Measurements from ENCODE around the gene PIGZ. TPM values are rescaled to one million over a fixed set of nuclear protein-coding genes. Genes with fewer than 3 reads are reported as not detected.

PIGZ gene
- total RNA-seq, 4 donors from 2014 or later, result 143 to 541 (median 233) TPM

- in situ Hi-C loops (cut with MboI; ENCODE audit: low pct_ligation_motif_present in 1 of 4, low pct_unique_long_range_greater_than_20kb in 1 of 4, low sequenced_read_pairs in 3 of 4), result loop anchor here in 2 of 4 donors (25.0 kb wide), 2 partner anchors 129 to 354 kb away; no protein-coding TSS in a partner anchor
Measured at GRCh38 chr3:196966526-196967401, 1.9 kb downstream of the PIGZ start.

GRCh38 chr3:196965804-196966173 lies 2.8 kb downstream of the PIGZ start:
- H3K4me3 ChIP-seq, result no peak overlapping the region
- peaks cover 9 to 73% (median 34%) of the 10 kb centered on the region in 4 donors for H3K4me1 ChIP-seq
- WGBS, 2 donors (ENCODE audit: low coverage in 1 of 2), result 96 to 99% methylated on average over 9 to 10 of the region's 10 CpGs
- no peaks in the 10 kb centered on the region for H3K27me3 ChIP-seq
- no peaks in the 10 kb centered on the region for H3K9me3 ChIP-seq
- H3K27ac ChIP-seq, result peak overlapping the region in 1 of 4 donors; percentile 84
- no peak for DNase-seq
- H3K36me3 ChIP-seq, result no peaks in the 10 kb centered on the region
- TF ChIP-seq CTCF (IDR thresholded peaks at IDR 0.05) (no peak), POLR2AphosphoS5 (IDR thresholded peaks at IDR 0.05) (no peak), EP300 (IDR thresholded peaks at IDR 0.05; ENCODE audit: low read depth) (no peak), POLR2A (IDR thresholded peaks at IDR 0.05) (no peak)
- in situ Hi-C loops (cut with MboI; ENCODE audit: low pct_ligation_motif_present in 1 of 4, low pct_unique_long_range_greater_than_20kb in 1 of 4, low sequenced_read_pairs in 3 of 4) (loop anchor here in 2 of 4 donors (25.0 kb wide), 2 partner anchors 128 to 353 kb away; no protein-coding TSS in a partner anchor), intact Hi-C loops (cut with DNase I; ENCODE audit: low total_unique reads) (no loop called here)

More at GRCh38 chr3:196966526-196967401, 1.9 kb downstream of the PIGZ start:
- WGBS, 2 donors (ENCODE audit: low coverage in 1 of 2), result 89% methylated on average over 47 of the region's 47 CpGs; no CpG with 5 or more reads in 1 of the 2 donors
- intact Hi-C loops (cut with DNase I; ENCODE audit: low total_unique reads), result no loop called here
- no peak for DNase-seq
- Histone ChIP-seq H3K4me3 (peak overlapping the region in 1 of 4 donors; percentile 72), H3K9me3 (no peaks in the 10 kb centered on the region), H3K36me3 (no peaks in the 10 kb centered on the region), H3K4me1 (peaks cover 7 to 65% (median 27%) of the 10 kb centered on the region in 4 donors), H3K27ac (peak overlapping the region in 2 of 4 donors; percentile 1 to 84), H3K27me3 (no peaks in the 10 kb centered on the region)
- TF ChIP-seq POLR2AphosphoS5 (IDR thresholded peaks at IDR 0.05) (no peak), EP300 (IDR thresholded peaks at IDR 0.05; ENCODE audit: low read depth) (no peak), POLR2A (IDR thresholded peaks at IDR 0.05) (no peak), CTCF (IDR thresholded peaks at IDR 0.05) (no peak)

GRCh38 chr3:196965112-196965803 lies 3.4 kb downstream of the PIGZ start:
- intact Hi-C loops (cut with DNase I; ENCODE audit: low total_unique reads) (no loop called here), in situ Hi-C loops (cut with MboI; ENCODE audit: low pct_ligation_motif_present in 1 of 4, low pct_unique_long_range_greater_than_20kb in 1 of 4, low sequenced_read_pairs in 3 of 4) (loop anchor here in 2 of 4 donors (25.0 kb wide), 2 partner anchors 128 to 353 kb away; no protein-coding TSS in a partner anchor)
- TF ChIP-seq POLR2AphosphoS5 (IDR thresholded peaks at IDR 0.05) (no peak), CTCF (IDR thresholded peaks at IDR 0.05) (no peak), EP300 (IDR thresholded peaks at IDR 0.05; ENCODE audit: low read depth) (no peak), POLR2A (IDR thresholded peaks at IDR 0.05) (no peak)
- DNase-seq, result no peak
- no peaks in the 10 kb centered on the region for H3K36me3 ChIP-seq
- peaks cover 9 to 73% (median 31%) of the 10 kb centered on the region in 4 donors for H3K4me1 ChIP-seq
- no peaks in the 10 kb centered on the region for H3K27me3 ChIP-seq
- H3K9me3 ChIP-seq, result no peaks in the 10 kb centered on the region
- WGBS, 2 donors (ENCODE audit: low coverage in 1 of 2), result 88 to 92% methylated on average over 5 to 11 of the region's 11 CpGs
- H3K4me3 ChIP-seq, result no peak overlapping the region
- H3K27ac ChIP-seq, result peak overlapping the region in 1 of 4 donors; percentile 84

- Histone ChIP-seq H3K9me3 (no peaks in the 10 kb centered on the region), H3K4me1 (peaks cover 9 to 76% (median 29%) of the 10 kb centered on the region in 4 donors), H3K4me3 (no peak overlapping the region), H3K27me3 (no peaks in the 10 kb centered on the region), H3K36me3 (no peaks in the 10 kb centered on the region), H3K27ac (peak overlapping the region; percentile 81 to 86 (median 84))
- intact Hi-C loops (cut with DNase I; ENCODE audit: low total_unique reads), result no loop called here
- in situ Hi-C loops (cut with MboI; ENCODE audit: low pct_ligation_motif_present in 1 of 4, low pct_unique_long_range_greater_than_20kb in 1 of 4, low sequenced_read_pairs in 3 of 4), result loop anchor here in 2 of 4 donors (25.0 kb wide), 2 partner anchors 126 to 351 kb away; no protein-coding TSS in a partner anchor
- TF ChIP-seq EP300 (IDR thresholded peaks at IDR 0.05; ENCODE audit: low read depth), result no peak
- TF ChIP-seq POLR2AphosphoS5 (IDR thresholded peaks at IDR 0.05), result no peak
- no peak for TF ChIP-seq POLR2A (IDR thresholded peaks at IDR 0.05)
- TF ChIP-seq CTCF (IDR thresholded peaks at IDR 0.05), result no peak
- WGBS, 2 donors (ENCODE audit: low coverage in 1 of 2), result 74 to 83% methylated on average over 2 of the region's 2 CpGs
- no peak for DNase-seq
Measured at GRCh38 chr3:196963631-196963953, 5.0 kb downstream of the PIGZ start.
